GM13977 (cell line): ENCODE measurements around the gene GRID2.

Experiments used
- DNase-seq: peaks from one replicate; pipeline ENCODE4 v3.0.0; 2012; ENCODE audit warnings: low spot score
- in situ Hi-C: fragments of 300-500 bp; cut with MboI; formaldehyde crosslinking; loops from one replicate; pipeline ENCODE4 v1.12.0; 2022; ENCODE audit warnings: low sequenced_read_pairs, low pct_unique_long_range_greater_than_20kb, mixed read lengths, inconsistent platforms; ENCODE audit not compliant: unreplicated experiment
- TF ChIP-seq, protein P1 (sequence below): IDR thresholded peaks from 2 replicates; pipeline ENCODE4 v1.5.1; 2012; ENCODE audit warnings: mild to moderate bottlenecking, control low read depth; ENCODE audit not compliant: insufficient read depth; ENCODE audit errors: extremely low read depth, missing control alignments

The GRID2 gene

DNA sequence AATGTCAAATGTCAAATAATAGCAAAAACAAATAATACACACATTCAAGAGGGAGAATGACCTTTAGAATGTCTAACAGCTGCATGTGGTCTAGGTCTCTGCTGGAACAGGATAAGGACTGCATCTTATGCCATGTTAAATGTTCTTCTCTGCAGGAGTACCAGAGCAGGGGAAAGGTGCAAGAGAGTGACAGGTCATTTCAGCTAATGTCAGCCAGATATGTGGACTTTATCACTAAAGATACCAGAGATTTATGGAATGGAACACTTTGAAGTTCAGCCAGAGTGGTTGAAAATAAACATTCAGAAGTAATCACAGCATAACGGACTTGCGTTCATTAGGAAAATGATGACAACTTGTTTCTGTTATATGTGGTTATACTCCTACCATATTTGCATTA, 24.3 kb downstream of the GRID2 start:
- TF ChIP-seq, protein P1, sequence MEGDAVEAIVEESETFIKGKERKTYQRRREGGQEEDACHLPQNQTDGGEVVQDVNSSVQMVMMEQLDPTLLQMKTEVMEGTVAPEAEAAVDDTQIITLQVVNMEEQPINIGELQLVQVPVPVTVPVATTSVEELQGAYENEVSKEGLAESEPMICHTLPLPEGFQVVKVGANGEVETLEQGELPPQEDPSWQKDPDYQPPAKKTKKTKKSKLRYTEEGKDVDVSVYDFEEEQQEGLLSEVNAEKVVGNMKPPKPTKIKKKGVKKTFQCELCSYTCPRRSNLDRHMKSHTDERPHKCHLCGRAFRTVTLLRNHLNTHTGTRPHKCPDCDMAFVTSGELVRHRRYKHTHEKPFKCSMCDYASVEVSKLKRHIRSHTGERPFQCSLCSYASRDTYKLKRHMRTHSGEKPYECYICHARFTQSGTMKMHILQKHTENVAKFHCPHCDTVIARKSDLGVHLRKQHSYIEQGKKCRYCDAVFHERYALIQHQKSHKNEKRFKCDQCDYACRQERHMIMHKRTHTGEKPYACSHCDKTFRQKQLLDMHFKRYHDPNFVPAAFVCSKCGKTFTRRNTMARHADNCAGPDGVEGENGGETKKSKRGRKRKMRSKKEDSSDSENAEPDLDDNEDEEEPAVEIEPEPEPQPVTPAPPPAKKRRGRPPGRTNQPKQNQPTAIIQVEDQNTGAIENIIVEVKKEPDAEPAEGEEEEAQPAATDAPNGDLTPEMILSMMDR = no peak
- DNase-seq = no peak
- in situ Hi-C loops = no loop called here

DNA sequence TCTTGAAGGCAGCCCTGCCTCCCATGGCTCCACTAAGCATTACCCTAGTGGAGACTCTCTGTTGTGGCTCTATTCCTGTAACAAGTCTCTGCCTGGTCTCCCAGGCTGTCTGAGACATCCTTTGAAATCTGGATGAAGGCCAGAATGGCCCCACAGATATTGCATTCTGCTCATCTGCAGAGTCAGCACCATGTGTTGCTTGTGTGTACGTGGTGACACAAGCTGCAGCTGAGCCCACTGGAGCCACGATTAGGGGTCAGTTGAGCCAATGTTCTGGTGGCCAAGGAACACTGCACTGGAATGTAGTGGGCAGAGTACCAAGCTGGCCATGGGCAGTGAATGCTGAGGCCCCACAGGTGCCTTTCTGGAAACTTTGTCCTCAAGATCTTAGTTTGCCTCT, 29.2 kb downstream of the GRID2 start:
- TF ChIP-seq, protein P1 = no peak
- DNase-seq = no peak
- in situ Hi-C loops = no loop called here

DNA sequence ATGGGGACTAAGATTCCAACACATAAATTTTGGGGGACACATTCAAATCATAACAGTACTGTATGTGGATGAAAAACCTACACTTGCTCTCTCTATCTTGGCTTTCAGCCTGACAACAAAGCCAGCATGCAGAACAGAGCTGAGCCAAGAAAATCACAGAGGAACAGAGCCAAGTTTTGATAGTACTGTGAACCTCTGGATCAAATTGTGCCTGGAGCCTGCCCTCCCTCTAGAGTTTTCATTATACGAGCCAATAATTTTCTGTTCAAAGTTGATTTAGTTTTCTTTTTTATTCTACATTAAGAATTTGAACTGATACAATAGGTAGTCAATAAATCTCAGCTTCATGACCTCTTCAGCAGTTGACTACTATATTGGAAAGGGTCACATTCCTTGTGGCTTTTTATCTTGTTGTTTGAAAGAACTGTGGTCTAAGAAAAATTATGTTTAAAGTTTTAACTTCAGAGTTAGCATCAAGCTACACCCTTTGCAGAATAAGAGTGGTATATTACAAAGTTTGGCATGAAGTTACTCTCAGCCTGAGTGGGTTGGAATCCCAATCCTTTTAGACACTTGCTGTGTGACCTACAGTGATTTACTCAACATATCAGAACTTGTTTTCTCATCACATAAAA, 31.1 kb downstream of the GRID2 start:
- TF ChIP-seq, protein P1 = no peak
- no peak for DNase-seq
- in situ Hi-C loops = no loop called here

DNA sequence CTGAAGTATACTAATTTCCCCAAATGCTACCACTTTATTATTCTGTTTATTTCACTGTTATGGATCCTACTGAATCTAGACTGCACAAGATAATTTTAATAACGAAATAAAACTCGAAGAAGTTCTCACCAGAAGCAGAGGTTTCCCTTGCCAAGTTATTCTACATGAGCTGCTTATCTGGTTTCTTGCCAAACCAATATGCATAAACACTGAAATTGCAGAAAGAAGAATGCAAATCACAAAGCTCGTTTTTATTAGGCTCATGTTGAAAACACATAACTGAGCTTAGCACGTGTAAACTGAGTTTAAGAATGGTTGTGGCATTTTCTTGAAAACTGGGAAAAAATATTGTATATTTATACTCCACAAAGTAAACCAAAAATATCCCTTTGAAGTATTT, 35.9 kb downstream of the GRID2 start:
- in situ Hi-C loops = no loop called here
- TF ChIP-seq, protein P1 = no peak
- DNase-seq = no peak

DNA sequence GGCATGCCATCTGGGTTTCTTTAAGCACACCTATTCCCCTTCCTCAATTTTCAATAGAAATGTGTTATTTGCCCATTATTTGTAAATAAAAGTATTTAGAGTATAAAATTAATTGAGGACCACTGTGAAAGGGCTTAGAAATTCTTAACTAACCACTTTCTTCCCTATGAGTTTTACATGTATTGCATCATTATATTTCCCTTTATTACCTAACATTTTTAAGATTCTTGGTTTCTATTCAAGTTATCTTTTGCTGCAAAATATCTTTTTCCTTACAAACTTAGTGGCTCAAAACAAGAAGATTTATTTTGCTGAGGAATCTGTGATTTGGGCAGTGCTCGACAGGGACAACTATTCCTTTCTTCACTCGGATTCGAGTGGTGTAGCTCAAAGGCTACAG, 40.5 kb downstream of the GRID2 start:
- TF ChIP-seq, protein P1 = no peak
- in situ Hi-C loops = no loop called here
- DNase-seq = no peak

DNA sequence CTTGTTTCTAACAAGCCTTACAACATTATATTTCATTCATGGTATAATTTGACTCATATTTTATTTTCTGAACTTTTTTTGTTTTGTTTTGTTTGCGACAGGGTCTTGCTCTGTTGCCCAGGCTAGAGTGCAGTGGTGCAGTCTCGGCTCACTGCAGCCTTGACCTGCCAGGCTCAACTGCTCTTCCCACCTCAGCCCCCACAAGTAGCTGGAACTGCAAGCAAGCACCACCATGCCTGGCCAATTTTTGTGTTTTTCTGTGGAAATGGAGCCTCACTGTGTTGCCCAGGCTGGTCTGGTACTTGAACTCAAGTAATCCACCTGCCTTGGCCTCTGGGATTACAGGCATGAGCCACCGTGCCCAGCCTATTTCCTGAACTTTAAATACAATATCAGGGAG, 42.5 kb downstream of the GRID2 start:
- TF ChIP-seq, protein P1 = no peak
- in situ Hi-C loops = no loop called here
- no peak for DNase-seq
